Epithelial cell of proximal tubule (primary cell): ENCODE data around the gene UBE2L3. TPM values are rescaled to one million over a fixed set of nuclear protein-coding genes. Genes with fewer than 3 reads are reported as not detected.
"Not testable (repeated sequence)": the region's sequence is repeated elsewhere in the genome, so short reads cannot be mapped to it uniquely, and the experiment has no call there.

Source experiments
- DNase-seq: peaks from one replicate; pipeline ENCODE4 v3.0.0-alpha.2; 2011; ENCODE audit warnings: low read depth
- H3K4me3 ChIP-seq: 2 replicates; pipeline ENCODE4 v1.5.1; 2011; ENCODE audit warnings: low read depth, mild to moderate bottlenecking, low read length
- total RNA-seq: library from RNA; depleted of rRNA; stranded (reverse); fragments of >200 nt; gene quantifications from 2 replicates; pipeline ENCODE4 v1.2.3, GENCODE V29; 2015
- TF ChIP-seq, protein P1 (sequence below): conservative IDR thresholded peaks from 2 replicates; pipeline ENCODE4 v1.5.1; 2012; ENCODE audit warnings: low read depth, mild to moderate bottlenecking, low read length

Gene UBE2L3
- total RNA-seq, 1 donor from 2014 or later: 102 TPM

GRCh38 chr22:21606775-21607174, 39.3 kb downstream of the UBE2L3 start:
- H3K4me3 ChIP-seq: no peak overlapping the region
- TF ChIP-seq, protein P1, sequence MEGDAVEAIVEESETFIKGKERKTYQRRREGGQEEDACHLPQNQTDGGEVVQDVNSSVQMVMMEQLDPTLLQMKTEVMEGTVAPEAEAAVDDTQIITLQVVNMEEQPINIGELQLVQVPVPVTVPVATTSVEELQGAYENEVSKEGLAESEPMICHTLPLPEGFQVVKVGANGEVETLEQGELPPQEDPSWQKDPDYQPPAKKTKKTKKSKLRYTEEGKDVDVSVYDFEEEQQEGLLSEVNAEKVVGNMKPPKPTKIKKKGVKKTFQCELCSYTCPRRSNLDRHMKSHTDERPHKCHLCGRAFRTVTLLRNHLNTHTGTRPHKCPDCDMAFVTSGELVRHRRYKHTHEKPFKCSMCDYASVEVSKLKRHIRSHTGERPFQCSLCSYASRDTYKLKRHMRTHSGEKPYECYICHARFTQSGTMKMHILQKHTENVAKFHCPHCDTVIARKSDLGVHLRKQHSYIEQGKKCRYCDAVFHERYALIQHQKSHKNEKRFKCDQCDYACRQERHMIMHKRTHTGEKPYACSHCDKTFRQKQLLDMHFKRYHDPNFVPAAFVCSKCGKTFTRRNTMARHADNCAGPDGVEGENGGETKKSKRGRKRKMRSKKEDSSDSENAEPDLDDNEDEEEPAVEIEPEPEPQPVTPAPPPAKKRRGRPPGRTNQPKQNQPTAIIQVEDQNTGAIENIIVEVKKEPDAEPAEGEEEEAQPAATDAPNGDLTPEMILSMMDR: no peak
- DNase-seq: no peak

DNA sequence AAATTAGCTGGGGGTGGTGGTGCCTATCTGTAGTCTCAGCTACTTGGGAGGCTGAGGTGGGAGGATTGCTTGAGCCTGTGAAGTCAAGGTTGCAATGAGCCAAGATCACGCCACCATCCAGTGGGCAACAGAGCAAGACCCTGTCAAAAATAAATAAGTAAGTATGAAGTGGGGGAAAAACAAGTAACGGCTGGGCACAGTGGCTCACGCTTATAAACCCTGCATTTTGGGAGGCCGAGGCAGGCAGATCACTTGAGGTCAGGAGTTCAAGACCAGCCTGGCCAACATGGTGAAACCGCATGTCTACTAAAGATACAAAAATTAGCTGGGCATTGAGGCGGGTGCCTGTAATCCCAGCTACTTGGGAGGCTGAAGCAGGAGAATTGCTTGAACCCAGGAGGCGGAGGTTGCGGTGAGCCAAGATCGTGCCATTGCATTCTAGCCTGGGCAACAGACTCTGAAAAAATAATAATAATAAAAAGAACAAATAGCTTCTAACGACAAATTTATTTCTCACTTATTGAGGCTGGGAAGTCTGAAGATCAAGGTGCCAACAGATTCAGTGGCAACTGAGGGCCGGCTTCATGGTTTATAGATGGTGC, 42.1 kb downstream of the UBE2L3 start:
- not testable (repeated sequence) for H3K4me3 ChIP-seq, DNase-seq

DNA sequence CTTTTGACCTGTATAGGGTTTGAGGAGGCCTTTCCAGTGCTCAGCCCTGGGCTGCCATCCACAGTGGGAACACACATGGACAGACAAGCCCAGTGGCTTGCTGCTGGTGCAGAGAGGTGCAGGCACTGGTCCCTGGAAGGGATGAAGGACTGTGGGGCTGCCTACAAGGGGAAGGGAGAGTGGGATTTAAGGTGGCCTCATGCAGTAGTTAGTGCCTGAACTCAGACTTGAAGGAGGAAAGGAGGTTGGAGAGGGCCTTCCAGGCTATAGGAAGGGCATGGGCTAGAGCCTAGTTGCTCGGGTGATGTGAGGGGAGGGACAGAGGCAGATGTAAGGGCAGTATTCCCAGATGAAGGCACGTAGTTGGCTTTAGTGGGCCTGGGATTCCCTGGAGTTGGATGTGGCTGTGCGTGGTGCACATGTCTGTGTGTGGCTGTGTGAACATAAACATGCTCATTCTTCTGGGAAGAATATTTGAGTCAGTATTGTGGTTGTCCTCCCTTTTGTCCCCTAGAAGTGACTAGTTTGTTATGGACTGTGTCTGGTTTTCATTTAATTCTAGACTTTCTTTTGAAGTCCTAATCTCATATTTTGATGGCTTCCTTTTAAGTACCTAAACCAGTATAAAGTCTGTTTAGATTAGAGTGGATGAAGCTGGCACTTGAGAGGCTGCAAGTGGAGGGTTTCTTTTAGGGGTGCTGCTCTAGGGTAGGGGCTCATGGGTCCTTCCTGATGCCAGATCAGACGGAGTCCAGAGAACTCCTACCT, 43.9 kb downstream of the UBE2L3 start:
- TF ChIP-seq, protein P1: no peak
- no peak overlapping the region for H3K4me3 ChIP-seq
- DNase-seq: no peak

DNA sequence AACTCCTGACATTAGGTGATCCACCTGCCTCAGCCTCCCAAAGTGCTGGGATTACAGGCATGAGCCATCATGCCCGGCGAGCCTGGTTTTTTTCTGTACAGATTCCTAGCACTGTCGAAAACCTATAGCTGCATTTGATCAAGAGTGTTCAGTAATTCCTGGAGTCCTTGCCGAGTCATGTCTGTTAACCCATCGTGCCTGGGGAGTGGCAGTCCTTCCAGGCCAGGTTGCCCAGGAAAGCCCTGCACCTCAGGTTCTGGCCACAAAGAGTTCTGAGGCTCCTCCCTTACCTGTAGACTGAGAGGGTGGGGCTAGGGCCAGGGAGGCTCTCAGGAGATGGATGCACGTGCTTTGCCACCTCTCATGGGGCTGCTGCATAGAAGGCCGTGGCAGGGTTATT, 45.3 kb downstream of the UBE2L3 start:
- no peak overlapping the region for H3K4me3 ChIP-seq
- no peak for DNase-seq
- TF ChIP-seq, protein P1: no peak

GRCh38 chr22:21613553-21614233, 46.2 kb downstream of the UBE2L3 start:
- TF ChIP-seq, protein P1: no peak

DNA sequence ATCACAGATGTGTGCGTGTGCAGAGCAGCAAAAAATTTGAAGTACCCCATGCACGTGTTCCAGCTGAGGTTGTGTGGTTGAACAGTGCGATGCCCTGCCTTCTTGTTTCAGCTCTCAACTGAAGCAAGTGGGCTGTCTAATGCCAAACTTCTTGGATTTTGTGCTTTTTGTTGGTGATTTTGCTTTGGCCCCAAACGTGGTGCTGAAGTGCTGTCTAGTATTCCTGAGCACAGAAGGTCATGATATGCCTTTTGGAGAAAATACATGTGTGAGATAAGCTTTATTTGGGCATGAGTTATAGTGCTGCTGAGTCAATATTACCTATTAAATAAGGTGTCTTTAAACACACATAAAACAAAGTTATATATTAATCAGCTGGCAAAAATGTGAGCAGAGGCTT, 48.2 kb downstream of the UBE2L3 start:
- no peak overlapping the region for H3K4me3 ChIP-seq
- TF ChIP-seq, protein P1: no peak

More at GRCh38 chr22:21613553-21614233, 46.2 kb downstream of the UBE2L3 start:
- DNase-seq: no peak
- no peak overlapping the region for H3K4me3 ChIP-seq

GRCh38 chr22:21617337-21617736, 49.8 kb downstream of the UBE2L3 start:
- DNase-seq, H3K4me3 ChIP-seq: not testable (repeated sequence)

More for the DNA sequence above, 48.2 kb downstream of the UBE2L3 start:
- DNase-seq: no peak
